HG02852 (cell line): ENCODE measurements around the gene TCFL5.

Experiments used
- ATAC-seq: cut with Tn5 transposase; IDR thresholded peaks from one replicate; pipeline ENCODE4 v1.9.1; 2021; ENCODE audit warnings: mild to moderate bottlenecking, moderate library complexity; ENCODE audit not compliant: unreplicated experiment

The TCFL5 gene

DNA sequence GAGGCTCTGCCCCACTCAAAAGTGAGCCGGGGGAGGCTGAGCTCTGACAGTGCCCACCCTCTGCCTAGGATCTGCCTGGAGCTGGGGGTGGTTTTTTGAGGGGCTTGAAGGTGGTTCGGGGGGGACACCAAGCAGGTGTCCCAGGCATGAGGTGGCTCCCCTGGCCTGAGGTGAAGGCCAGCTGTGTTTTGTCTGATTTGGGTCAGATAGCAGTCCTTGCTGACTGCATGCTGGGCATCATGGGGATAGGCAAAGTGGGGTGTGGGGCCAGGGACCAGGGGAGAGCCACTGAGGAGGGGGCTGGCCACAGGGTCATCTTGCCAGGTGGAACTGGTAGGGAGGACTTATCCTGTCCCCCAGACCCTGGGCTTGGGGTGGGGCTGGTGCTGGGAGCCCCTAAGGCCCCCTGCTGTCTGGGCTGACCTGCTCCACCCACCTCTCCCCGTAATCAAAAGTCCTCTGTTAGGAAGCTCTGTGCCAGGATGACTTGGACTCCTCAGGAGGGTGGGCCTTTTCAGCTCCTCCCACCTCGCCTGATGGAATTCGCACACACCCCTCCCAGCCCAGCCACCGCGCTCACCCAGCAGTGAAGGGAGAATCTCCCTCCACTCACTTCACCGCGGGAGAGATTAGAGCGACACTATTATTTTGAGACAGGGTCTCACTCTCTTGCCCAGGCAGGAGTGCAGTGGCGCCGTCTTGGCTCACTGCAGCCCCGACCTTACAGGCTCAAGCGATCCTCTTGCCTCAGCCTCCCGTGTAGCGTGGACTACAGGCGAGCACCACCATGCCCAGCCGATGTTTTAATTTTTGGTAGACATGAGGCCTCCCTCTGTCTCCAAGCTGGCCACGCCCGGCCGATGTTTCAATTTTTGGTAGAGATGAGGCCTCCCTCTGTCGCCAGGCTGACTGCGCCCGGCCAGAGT lies 46.3 kb downstream of the TCFL5 start:
- ATAC-seq = no peak

- no peak for ATAC-seq
Measured at GRCh38 chr20:62814709-62815065, 46.9 kb downstream of the TCFL5 start.

GRCh38 chr20:62814060-62814708 lies 47.4 kb downstream of the TCFL5 start:
- ATAC-seq = no peak

DNA sequence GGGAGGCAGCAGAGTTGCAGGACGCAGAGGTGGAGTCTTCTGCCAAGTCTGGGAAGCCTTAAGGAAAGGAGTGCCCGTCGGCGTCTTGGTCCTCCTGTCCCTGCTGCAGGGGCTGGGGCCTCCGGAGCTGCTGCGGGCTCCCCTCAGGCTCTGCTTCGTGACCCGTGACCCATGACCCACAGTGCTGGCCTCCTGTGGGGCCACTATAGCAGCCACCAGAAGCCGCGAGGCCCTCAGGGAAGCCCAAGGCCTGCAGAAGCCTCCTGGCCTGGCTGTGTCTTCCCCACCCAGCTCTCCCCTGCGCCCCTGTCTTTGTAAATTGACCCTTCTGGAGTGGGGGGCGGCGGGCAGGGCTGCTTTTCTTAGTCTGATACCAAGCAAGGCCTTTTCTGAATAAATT lies 48.0 kb downstream of the TCFL5 start:
- ATAC-seq = no peak

DNA sequence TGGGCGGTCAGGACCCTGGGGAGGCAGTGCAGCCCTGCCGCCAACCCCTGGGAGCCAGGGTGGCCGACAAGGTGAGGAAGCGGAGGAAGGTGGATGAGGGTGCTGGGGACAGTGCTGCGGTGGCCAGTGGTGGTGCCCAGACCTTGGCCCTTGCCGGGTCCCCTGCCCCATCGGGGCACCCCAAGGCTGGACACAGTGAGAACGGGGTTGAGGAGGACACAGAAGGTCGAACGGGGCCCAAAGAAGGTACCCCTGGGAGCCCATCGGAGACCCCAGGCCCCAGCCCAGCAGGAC lies 48.8 kb downstream of the TCFL5 start:
- ATAC-seq = no peak

GRCh38 chr20:62812181-62812906 lies 49.3 kb downstream of the TCFL5 start:
- ATAC-seq = no peak

GRCh38 chr20:62811720-62812119 lies 49.9 kb downstream of the TCFL5 start:
- ATAC-seq = no peak

- no peak for ATAC-seq
Measured at GRCh38 chr20:62811320-62811719, 50.3 kb downstream of the TCFL5 start.

- no peak for ATAC-seq
Measured at GRCh38 chr20:62809530-62810428, 51.8 kb downstream of the TCFL5 start.

DNA sequence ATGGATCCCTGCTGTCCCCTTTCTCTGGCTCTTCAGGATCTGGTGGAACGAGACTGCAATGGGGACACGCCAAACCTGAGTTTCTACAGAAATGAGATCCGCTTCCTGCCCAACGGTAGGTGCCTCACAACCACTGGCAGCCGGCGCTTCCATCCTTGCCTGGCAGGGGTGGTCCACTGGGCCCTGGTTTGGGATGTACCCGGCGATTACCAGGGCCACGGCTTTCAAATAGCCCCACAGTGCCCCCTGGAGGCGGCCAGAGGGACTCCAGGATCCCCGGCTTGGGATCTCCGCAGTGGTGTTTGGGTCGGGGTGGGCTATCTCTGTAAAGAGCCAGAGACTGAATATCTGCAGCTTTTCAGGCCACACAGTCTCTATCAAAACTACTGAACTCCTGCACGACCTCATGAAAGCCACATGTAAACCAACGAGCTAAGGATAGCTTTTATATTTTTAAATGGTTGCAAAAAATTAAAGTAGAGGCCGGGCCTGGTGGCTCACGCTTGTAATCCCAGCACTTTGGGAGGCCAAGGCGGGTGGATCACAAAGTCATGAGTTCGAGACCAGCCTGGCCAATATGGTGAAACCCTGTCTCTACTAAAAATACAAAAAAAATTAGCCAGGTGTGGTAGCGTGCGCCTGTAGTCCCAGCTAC lies 53.3 kb downstream of the TCFL5 start:
- ATAC-seq = no peak

GRCh38 chr20:62807444-62808210 lies 54.0 kb downstream of the TCFL5 start:
- no peak for ATAC-seq

GRCh38 chr20:62806383-62807050 lies 55.1 kb downstream of the TCFL5 start:
- ATAC-seq = no peak

- ATAC-seq = no peak
Measured at GRCh38 chr20:62805711-62806382, 55.8 kb downstream of the TCFL5 start.

DNA sequence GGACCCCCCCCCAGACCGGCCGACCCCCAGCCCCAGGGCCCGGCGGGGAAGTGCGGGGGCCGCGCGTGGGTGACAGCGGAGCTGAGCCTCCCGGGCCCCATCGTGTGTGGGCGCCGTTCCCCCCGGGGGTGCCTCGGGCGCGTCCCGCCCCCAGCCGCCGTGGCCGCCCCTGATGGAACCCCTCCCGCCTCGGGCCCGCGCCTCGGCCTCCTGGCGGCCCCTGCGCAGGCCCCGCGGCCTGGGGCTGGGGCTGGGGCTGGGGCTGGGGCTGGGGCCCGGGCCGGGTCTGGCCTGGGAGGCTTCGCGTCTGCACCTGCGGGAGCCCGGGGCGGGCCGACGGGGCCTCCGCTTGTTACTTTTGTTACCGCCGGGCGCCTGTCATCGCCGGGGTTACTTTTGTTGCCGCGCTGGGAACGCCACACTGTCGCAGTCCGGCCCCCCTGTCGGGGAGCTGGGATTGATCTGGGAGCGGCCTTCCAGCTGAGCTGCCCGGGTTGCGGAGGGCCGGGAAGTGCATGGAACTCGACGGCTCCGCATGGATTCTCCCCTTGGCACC lies 56.4 kb downstream of the TCFL5 start:
- ATAC-seq = no peak

DNA sequence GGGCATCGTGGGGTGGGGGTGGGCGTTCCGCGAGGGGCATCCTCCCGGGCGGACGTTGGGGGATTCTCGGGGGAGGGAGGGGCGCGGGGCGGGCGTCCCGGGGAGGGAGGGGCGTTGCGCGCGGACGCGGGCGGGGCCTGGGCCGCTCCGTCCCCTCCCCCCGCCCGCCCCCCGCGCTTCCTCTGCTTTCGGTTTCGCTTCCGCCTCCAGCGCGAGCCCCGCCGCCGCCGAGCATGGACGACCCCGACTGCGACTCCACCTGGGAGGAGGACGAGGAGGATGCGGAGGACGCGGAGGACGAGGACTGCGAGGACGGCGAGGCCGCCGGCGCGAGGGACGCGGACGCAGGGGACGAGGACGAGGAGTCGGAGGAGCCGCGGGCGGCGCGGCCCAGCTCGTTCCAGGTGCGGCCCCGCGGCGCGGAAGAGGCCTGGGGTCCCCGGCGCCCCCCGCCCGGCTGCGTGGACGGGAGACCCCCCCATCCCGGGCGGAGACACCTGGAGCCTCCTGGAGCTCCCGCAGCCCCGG lies 56.9 kb downstream of the TCFL5 start, which contains the start of gene OGFR:
Gene OGFR (plus strand): TSS at position 209 of the 528 bp plus-strand sequence. CDS start 25 bp downstream, at position 234.
- no peak for ATAC-seq

DNA sequence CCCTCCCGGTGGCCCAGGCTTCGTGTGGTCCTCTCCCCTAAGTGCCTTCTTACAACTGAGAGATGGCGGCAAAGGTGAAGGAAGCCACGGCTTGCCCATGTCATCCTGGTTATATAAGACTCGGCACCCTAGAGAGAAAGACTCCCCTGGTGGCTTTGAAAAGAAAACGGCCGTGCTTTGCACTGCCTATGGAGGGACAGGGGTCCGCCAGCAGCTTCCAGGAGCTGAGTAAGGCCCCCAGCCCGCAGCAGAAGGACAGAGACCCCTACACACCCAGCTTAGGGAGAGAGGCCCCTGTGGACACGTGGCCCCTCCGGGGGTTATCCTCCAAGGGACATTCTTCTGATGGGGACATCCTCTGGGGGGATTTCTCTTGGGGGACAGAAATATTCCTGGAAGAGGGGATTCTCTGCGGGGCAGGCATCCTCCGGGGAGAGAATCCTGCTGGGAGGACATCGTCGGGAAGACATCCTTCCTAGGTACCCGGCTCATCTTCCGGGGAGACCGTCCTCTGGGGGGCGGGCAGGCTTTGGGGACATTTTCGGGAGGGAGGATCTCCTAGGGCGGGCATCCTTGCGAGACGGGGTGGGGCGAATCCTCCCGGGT lies 57.5 kb downstream of the TCFL5 start:
- no peak for ATAC-seq

GRCh38 chr20:62802026-62802712 lies 59.5 kb downstream of the TCFL5 start:
- ATAC-seq = no peak
